ENCODE measurements around the gene RASGRF1. TPM values are rescaled to one million over a fixed set of nuclear protein-coding genes. Genes with fewer than 3 reads are reported as not detected.

RASGRF1 gene
- total RNA-seq, 2 experiments from 2014 or later = not detected

DNA sequence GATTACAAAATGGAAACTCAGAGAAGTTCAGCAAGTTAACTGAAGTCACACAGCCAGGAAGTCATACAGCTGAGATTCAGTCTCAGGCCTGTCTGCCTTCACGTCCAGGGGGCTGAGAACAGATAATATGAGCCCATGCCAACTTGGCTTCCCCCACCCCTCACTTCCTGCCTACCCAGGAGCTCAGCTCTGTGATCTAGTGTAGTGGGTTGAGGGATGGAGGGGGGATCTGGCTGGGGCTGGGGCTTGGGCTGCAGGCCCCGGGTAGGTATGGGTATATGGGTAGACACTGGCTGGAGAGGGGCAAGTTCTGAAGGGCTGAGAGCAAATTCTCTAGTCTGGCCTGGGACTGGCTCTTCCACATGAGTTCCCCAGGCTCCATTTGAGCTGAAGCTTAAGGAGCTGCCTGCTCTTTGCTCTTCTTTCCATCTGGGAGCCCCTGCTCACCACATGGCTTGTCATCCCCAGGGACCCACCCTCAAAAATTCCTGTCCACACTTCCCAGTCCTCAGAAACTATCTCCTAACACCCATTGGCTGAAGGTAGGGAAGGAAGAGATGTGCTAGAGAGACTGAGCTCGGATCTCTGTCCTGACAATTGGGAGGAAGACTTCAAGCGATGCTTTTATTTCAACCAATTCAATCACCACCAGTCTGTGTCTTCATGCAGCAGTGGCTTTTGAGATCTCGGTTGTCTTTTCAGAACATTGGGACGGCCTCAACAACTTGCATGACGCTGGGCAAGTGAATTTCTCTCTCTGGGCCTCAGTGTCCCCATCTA, 2.0 kb downstream of the RASGRF1 start:
- CTCF ChIA-PET = no interaction called here
- Mint-ChIP-seq H3K27me3 (peaks cover 70% of the 10 kb centered on the region), H3K27ac (no peak overlapping the region), H3K4me3 (no peak overlapping the region), H3K36me3 (ENCODE audit: low read depth) (no peaks in the 10 kb centered on the region), H3K4me1 (ENCODE audit: low read depth) (no peaks in the 10 kb centered on the region), H3K9me3 (no peaks in the 10 kb centered on the region)
- DNase-seq (no peak), ATAC-seq (ENCODE audit: poor library complexity) (no peak)
- TF ChIP-seq, protein P1, sequence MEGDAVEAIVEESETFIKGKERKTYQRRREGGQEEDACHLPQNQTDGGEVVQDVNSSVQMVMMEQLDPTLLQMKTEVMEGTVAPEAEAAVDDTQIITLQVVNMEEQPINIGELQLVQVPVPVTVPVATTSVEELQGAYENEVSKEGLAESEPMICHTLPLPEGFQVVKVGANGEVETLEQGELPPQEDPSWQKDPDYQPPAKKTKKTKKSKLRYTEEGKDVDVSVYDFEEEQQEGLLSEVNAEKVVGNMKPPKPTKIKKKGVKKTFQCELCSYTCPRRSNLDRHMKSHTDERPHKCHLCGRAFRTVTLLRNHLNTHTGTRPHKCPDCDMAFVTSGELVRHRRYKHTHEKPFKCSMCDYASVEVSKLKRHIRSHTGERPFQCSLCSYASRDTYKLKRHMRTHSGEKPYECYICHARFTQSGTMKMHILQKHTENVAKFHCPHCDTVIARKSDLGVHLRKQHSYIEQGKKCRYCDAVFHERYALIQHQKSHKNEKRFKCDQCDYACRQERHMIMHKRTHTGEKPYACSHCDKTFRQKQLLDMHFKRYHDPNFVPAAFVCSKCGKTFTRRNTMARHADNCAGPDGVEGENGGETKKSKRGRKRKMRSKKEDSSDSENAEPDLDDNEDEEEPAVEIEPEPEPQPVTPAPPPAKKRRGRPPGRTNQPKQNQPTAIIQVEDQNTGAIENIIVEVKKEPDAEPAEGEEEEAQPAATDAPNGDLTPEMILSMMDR (IDR thresholded peaks at IDR 0.05) = no peak
- Histone ChIP-seq H3K4me3 (ENCODE audit: low read length) (no peak overlapping the region), H3K36me3 (ENCODE audit: insufficient read depth, low read length) (no peaks in the 10 kb centered on the region), H3K9me3 (ENCODE audit: control insufficient read depth in 1 of 2, insufficient read depth in 1 of 2, low read length in 2 of 2) (peaks cover 0 to 3% of the 10 kb centered on the region in 2 experiments), H3K27me3 (ENCODE audit: control insufficient read depth in 1 of 2, insufficient read depth in 2 of 2, low read length in 2 of 2) (peaks cover 46 to 60% of the 10 kb centered on the region in 2 experiments), H3K27ac (ENCODE audit: low read depth in 1 of 2, low read length in 2 of 2) (no peak overlapping the region), H3K4me1 (ENCODE audit: insufficient read depth, low read length) (peaks cover 11% of the 10 kb centered on the region)
- POLR2A ChIA-PET = no interaction called here
- intact Hi-C loops (cut with DNase I, micrococcal nuclease) = no loop called here

DNA sequence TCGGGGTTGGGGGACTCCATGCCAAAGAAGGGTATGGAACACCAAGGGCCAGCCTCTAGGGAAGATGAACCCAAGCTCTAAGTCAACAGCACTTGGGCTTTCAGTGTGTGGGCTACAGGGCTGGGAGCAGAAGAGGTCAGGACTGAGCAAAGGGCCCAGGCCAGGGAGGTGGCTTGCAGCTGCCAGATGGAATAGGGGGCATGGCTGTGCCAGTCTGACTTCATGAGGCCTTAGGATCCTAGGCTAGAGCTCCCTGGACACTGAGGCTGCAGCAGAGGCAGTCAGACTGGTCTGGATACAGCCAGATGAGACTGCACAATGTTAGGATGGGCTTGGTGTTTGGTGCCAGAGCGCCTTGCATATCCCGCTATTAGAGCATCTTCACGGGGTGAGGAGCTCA, 3.8 kb downstream of the RASGRF1 start:
- Histone ChIP-seq H3K27me3 (ENCODE audit: control insufficient read depth in 1 of 2, insufficient read depth in 2 of 2, low read length in 2 of 2) (peaks cover 30 to 42% of the 10 kb centered on the region in 2 experiments), H3K36me3 (ENCODE audit: insufficient read depth, low read length) (no peaks in the 10 kb centered on the region), H3K9me3 (ENCODE audit: control insufficient read depth in 1 of 2, insufficient read depth in 1 of 2, low read length in 2 of 2) (peaks cover 0 to 3% of the 10 kb centered on the region in 2 experiments), H3K4me1 (ENCODE audit: insufficient read depth, low read length) (peaks cover 11% of the 10 kb centered on the region), H3K4me3 (ENCODE audit: low read length) (no peak overlapping the region), H3K27ac (ENCODE audit: low read depth in 1 of 2, low read length in 2 of 2) (no peak overlapping the region)
- POLR2A ChIA-PET = no interaction called here
- CTCF ChIA-PET = no interaction called here
- TF ChIP-seq, protein P1 (IDR thresholded peaks at IDR 0.05) = no peak
- Mint-ChIP-seq H3K36me3 (ENCODE audit: low read depth) (no peaks in the 10 kb centered on the region), H3K27me3 (peaks cover 59% of the 10 kb centered on the region), H3K4me3 (no peak overlapping the region), H3K9me3 (no peaks in the 10 kb centered on the region), H3K27ac (no peak overlapping the region), H3K4me1 (ENCODE audit: low read depth) (no peaks in the 10 kb centered on the region)
- intact Hi-C loops (cut with DNase I, micrococcal nuclease) = no loop called here
- no peak for ATAC-seq (ENCODE audit: poor library complexity)
- DNase-seq = no peak

DNA sequence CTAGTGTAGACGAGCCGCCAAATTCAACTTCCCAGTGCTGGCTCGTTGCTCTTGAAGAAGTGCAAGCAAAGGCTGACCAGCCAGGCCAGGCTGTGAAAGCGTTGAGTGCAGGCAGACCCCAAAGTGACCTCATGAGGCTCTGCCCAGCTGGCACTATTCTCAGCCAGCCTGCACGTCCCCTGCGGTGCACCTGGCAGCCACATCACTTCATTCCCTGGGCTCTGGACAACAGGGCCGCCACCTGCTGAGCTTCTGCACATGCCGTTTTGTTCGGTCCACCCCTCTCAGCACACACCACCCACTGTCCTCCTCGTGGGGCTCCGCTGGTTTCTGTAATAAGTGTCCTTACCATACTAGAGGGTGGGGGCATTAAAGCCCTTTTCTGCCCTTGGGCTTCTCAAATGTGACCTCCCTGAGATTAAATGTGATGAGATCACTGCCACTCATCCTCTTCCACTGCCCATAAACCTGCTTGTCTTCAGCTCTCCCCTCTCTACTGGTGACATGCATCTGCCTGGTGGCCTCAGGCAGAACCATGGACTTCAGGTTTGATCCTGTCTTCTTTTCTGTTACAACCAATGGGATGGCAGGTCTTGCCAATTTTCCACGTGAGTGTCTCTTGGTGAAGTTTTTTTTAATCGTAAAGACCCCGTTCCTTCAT, 6.1 kb downstream of the RASGRF1 start:
- no peak for DNase-seq
- Histone ChIP-seq H3K27me3 (ENCODE audit: control insufficient read depth in 1 of 2, insufficient read depth in 2 of 2, low read length in 2 of 2) (peaks cover 13 to 20% of the 10 kb centered on the region in 2 experiments), H3K4me1 (ENCODE audit: insufficient read depth, low read length) (no peaks in the 10 kb centered on the region), H3K27ac (ENCODE audit: low read depth in 1 of 2, low read length in 2 of 2) (no peak overlapping the region), H3K4me3 (ENCODE audit: low read length) (no peak overlapping the region), H3K36me3 (ENCODE audit: insufficient read depth, low read length) (no peaks in the 10 kb centered on the region), H3K9me3 (ENCODE audit: control insufficient read depth in 1 of 2, insufficient read depth in 1 of 2, low read length in 2 of 2) (no peaks in the 10 kb centered on the region)
- intact Hi-C loops (cut with DNase I, micrococcal nuclease) = no loop called here
- Mint-ChIP-seq H3K36me3 (ENCODE audit: low read depth) (no peaks in the 10 kb centered on the region), H3K27me3 (peaks cover 46% of the 10 kb centered on the region), H3K27ac (no peak overlapping the region), H3K4me1 (ENCODE audit: low read depth) (no peaks in the 10 kb centered on the region), H3K9me3 (no peaks in the 10 kb centered on the region), H3K4me3 (no peak overlapping the region)
- ChIA-PET CTCF (no interaction called here), POLR2A (no interaction called here)
- TF ChIP-seq, protein P1 (IDR thresholded peaks at IDR 0.05) = no peak
- ATAC-seq (ENCODE audit: poor library complexity) = no peak
